Activated CD8-positive, alpha-beta memory T cell treated with anti-CD3 and anti-CD28 coated beads, Interleukin-2, amount 10 ng/mL, durations not matched to agents 7 days and 5 days (primary cell): Measurements from ENCODE around the gene NUP98. TPM values are rescaled to one million over a fixed set of nuclear protein-coding genes. Genes with fewer than 3 reads are reported as not detected.

Experiments
- ATAC-seq: fragments of 150-1000 bp; cut with Tn5 transposase; one replicate; pipeline ENCODE4 v1.10.0; 2021; ENCODE audit warnings: moderate library complexity
- CTCF ChIA-PET: fragments of 350-600 bp; sonication (Branson Sonifier 250); formaldehyde crosslinking; loops from one replicate; lab custom pipeline; 2021; ENCODE audit warnings: antibody characterized with exemption; lab: Charles Lee
- DNase-seq: peaks from one replicate; pipeline ENCODE4 v3.0.0-alpha.2; 2020
- H3K27ac Mint-ChIP-seq: one replicate; pipeline ENCODE4 v1.8.0; 2021; ENCODE audit warnings: mild to moderate bottlenecking, mixed read lengths
- H3K27me3 Mint-ChIP-seq: one replicate; pipeline ENCODE4 v1.8.0; 2021; ENCODE audit warnings: mixed read lengths
- H3K36me3 Mint-ChIP-seq: one replicate; pipeline ENCODE4 v1.8.0; 2021; ENCODE audit warnings: mild to moderate bottlenecking, mixed read lengths
- H3K4me1 Mint-ChIP-seq: one replicate; pipeline ENCODE4 v1.8.0; 2021; ENCODE audit warnings: mixed read lengths
- H3K4me3 Mint-ChIP-seq: one replicate; pipeline ENCODE4 v1.8.0; 2021; ENCODE audit warnings: mild to moderate bottlenecking, moderate library complexity, mixed read lengths
- H3K9me3 Mint-ChIP-seq: one replicate; pipeline ENCODE4 v1.8.0; 2022; ENCODE audit warnings: low read depth, mixed read lengths
- total RNA-seq, 2 experiments: library from RNA; stranded (reverse); gene quantifications; one replicate each; pipeline ENCODE4 v1.2.3, GENCODE V29; 2021

The NUP98 gene
- total RNA-seq, 2 experiments from 2014 or later: 106 to 108 TPM

DNA sequence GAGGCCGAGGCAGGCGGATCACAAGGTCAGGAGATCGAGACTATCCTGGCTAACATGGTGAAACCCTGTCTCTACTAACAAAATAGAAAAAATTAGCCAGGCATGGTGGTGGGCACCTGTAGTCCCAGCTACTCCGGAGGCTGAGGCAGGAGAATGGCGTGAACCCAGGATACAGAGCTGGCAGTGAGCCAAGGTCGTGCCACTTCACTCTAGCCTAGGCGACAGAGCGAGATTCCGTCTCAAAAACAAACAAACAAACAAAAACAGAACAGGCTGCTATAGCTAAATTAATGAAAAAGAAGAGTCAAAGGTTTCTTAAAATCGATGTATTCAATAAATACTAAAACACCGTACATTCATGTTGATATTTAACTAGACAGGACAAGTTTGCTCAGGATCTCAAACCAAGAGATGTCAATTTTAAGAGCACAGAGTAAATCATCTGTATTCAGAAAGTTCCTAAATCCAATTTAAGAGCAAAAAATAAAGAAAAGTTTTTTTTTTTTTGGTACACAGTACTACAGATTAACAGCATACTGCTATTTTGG is 59.9 kb downstream of the NUP98 start:
- DNase-seq (no peak), ATAC-seq (no peak)
- Mint-ChIP-seq H3K36me3 (peaks cover 57% of the 10 kb centered on the region), H3K27ac (no peak overlapping the region), H3K9me3 (no peaks in the 10 kb centered on the region), H3K27me3 (no peaks in the 10 kb centered on the region), H3K4me1 (peaks cover 2% of the 10 kb centered on the region), H3K4me3 (no peak overlapping the region)
- CTCF ChIA-PET: no interaction called here

DNA sequence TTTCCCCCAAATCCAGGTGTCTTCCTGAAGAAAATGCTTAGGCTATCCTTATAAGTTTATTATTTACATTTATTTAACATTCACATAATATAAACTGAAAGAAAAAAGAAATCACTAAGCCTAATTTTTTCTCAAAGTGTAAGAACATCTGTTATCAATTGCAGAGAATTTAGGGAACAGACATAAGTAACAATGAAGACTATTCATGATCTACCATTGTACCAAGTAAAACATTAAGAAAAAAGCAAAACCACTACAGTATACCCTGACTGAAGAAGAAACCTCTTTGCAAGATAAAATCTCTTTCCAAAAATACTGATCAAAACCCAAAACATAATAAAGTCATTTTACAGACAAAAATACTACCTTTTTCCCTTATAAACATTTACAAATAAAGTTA is 60.5 kb downstream of the NUP98 start:
- no peak for DNase-seq
- no peaks in the 10 kb centered on the region for H3K9me3 Mint-ChIP-seq
- H3K27ac Mint-ChIP-seq: no peak overlapping the region
- peaks cover 56% of the 10 kb centered on the region for H3K36me3 Mint-ChIP-seq
- CTCF ChIA-PET: interaction anchor here (1.0 kb wide), 1 partner anchor 11 kb away, joined by 4 read pairs; no protein-coding TSS in a partner anchor
- ATAC-seq: no peak
- no peak overlapping the region for H3K4me3 Mint-ChIP-seq
- peaks cover 2% of the 10 kb centered on the region for H3K4me1 Mint-ChIP-seq
- no peaks in the 10 kb centered on the region for H3K27me3 Mint-ChIP-seq

DNA sequence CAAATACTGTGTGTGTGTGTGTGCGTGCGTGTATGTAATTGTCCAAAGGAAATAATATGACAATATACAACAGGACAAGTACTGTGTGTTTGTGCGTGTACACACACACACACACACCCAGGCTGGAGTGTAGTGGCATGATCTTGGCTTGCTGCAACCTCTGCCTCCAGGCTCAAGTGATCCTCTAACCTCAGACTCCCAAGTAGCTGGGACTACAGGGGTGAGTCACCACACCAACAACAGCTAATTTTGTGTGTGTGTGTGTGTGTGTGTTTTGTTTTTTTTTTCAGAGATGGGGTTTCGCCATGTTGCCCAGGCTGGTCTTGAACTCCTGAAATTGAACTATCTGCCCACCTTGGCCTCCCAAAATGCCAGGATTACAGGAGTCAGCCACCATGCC is 61.5 kb downstream of the NUP98 start:
- Mint-ChIP-seq H3K27me3 (no peaks in the 10 kb centered on the region), H3K4me3 (no peak overlapping the region), H3K36me3 (peaks cover 56% of the 10 kb centered on the region), H3K9me3 (no peaks in the 10 kb centered on the region), H3K27ac (no peak overlapping the region), H3K4me1 (peaks cover 2% of the 10 kb centered on the region)
- CTCF ChIA-PET: interaction anchor here (0.6 to 1.0 kb wide), 2 partner anchors 10 to 269 kb away, joined by 3 to 4 read pairs; no protein-coding TSS in a partner anchor
- no peak for ATAC-seq
- DNase-seq: no peak

DNA sequence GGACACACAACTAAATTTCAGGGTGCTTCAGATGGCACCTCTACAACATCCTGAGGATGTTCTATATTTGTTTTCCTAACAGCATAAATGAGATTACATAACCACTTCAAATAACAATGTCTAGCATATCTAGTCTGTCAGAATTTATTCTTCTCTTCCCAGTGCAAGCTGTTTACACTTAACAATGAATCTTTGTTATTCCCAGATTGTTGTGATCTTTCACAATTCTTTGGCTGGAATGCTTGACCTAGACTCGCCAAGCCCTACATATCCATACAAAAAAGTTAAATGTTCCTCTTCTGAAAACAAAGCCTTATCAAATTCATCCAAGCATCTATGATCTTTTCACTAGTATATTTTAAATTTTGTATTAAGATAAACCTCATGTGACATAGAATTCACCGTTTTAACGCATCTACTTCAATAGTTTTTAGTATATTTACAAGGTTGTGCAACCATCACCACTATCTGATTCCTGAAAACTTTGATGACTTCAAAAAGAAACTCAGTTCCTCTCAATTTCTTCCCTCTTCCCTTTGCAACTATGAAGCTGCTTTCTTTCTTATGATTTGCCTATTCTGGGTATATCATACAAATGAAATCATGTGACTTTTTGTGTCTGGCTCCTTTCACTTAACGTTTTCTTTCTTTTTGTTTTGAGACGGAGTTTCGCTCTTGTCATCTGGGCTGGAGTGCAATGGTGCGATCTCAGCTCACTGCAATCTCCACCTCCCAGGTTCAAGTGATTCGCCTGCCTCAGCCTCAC is 64.5 kb downstream of the NUP98 start:
- Mint-ChIP-seq H3K4me3 (no peak overlapping the region), H3K36me3 (peaks cover 68% of the 10 kb centered on the region), H3K4me1 (peaks cover 2% of the 10 kb centered on the region), H3K27me3 (no peaks in the 10 kb centered on the region), H3K9me3 (no peaks in the 10 kb centered on the region), H3K27ac (no peak overlapping the region)
- DNase-seq (no peak), ATAC-seq (no peak)
- CTCF ChIA-PET: interaction anchor here (1.3 kb wide), 3 partner anchors 19 to 152 kb away, joined by 3 to 5 read pairs (median 3); partner anchors contain the start of gene PGAP2

DNA sequence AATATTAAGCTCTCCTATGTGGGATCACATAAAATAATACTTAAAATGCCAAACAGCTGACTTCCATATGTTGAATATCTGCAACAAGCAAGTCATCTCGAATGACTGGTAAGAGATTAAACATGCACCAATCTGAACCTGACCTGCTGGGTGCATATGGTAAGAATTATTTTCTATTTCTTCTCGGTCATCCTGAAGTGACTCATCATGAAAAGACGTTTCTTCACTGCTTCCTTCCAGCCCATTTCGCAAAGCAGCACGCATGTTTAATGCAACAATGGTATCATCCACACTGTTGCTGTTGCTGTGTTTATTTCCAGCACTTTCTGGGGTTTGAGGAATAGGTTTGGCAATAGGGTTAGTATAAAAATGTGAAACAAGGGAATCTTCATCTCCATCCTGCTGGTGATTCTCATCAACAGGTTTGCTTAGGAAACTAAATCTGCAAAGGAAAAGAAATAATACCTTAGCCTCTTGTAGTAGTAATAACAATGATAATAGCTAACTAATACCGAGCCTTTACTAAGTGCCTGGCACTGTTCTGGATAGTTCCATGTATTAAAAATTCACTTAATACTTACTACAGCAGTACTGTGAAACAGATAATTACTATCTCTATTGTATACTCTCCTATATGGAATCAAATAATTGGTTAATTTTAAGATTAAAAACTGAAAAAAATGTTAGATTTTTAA is 74.2 kb downstream of the NUP98 start:
- ATAC-seq (no peak), DNase-seq (no peak)
- H3K27me3 Mint-ChIP-seq: no peaks in the 10 kb centered on the region
- CTCF ChIA-PET: interaction anchor here (0.7 to 1.4 kb wide), 2 partner anchors 9 to 52 kb away, joined by 3 read pairs; no protein-coding TSS in a partner anchor
- H3K27ac Mint-ChIP-seq: peak overlapping the region; percentile 46
- peaks cover 2% of the 10 kb centered on the region for H3K4me1 Mint-ChIP-seq
- H3K9me3 Mint-ChIP-seq: no peaks in the 10 kb centered on the region
- peaks cover 68% of the 10 kb centered on the region for H3K36me3 Mint-ChIP-seq
- no peak overlapping the region for H3K4me3 Mint-ChIP-seq

DNA sequence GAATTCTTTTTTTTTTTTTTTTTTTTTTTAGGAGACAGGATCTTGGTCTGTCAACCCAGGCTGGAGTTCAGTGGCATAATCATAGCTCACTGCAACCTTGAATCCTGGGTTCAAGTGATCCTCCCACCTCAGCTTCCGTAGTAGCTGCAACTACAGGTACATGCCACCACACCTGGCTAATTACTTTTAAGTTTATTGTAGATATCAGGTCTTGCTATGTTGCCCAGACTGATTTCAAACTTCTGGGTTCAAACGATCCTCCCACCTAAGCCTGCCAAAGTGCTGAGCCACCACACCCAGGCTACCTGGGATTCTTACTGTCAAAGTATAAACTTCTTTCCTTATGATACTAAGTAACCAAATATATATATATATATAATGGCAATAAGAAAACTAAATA is 75.3 kb downstream of the NUP98 start:
- peaks cover 72% of the 10 kb centered on the region for H3K36me3 Mint-ChIP-seq
- ATAC-seq (no peak), DNase-seq (no peak)
- H3K9me3 Mint-ChIP-seq: no peaks in the 10 kb centered on the region
- H3K4me1 Mint-ChIP-seq: peaks cover 2% of the 10 kb centered on the region
- no peak overlapping the region for H3K4me3 Mint-ChIP-seq
- CTCF ChIA-PET: interaction anchor here (1.4 kb wide), 1 partner anchor 8 kb away, joined by 3 read pairs; no protein-coding TSS in a partner anchor
- H3K27me3 Mint-ChIP-seq: no peaks in the 10 kb centered on the region
- no peak overlapping the region for H3K27ac Mint-ChIP-seq

DNA sequence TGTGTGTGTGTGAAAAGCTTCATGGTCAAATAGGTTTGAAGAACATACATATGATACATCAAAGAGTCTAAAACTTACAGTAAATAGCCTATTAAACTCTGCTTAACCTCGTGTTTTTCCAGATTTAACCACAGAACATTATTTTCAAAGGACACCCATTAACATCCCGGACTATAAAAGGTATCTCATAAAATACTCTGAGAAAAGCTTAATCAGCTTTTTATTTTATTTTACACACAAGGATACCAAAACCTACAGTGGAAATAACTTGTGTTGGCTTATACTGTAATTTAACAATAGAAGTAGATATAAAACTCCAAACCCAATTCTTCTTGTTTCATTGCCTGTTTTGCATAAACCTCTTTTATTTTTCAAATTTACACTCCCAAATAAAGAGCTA is 76.4 kb downstream of the NUP98 start:
- CTCF ChIA-PET: interaction anchor here (0.7 to 2.0 kb wide), 3 partner anchors 10 to 88 kb away, joined by 3 to 8 read pairs (median 5); partner anchors contain the start of gene PGAP2
- H3K36me3 Mint-ChIP-seq: peaks cover 68% of the 10 kb centered on the region

DNA sequence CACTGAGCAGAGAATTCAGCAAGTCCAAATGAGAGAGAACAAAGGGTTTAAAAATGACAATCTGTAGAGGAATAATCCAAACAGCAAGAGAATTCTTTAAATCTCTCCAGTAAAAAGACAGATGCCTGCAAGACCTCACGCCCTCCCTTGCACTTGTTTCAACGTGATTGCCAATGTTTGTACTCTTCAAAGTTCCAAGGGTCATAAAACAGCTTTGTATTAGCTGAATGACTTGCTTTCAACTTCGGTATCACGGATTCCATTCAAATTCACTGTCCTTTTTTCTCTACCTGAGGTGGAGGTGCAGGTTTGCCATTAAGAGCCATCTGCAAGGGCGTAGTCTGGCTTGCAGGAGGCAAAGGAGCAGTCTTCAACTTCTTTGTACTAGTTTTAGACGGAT is 85.1 kb downstream of the NUP98 start:
- H3K36me3 Mint-ChIP-seq: peaks cover 51% of the 10 kb centered on the region
- H3K27ac Mint-ChIP-seq: no peak overlapping the region
- CTCF ChIA-PET: interaction anchor here (1.6 to 2.7 kb wide), 3 partner anchors 9 to 96 kb away, joined by 4 to 14 read pairs (median 8); partner anchors contain the start of gene PGAP2
- no peaks in the 10 kb centered on the region for H3K27me3 Mint-ChIP-seq
- no peaks in the 10 kb centered on the region for H3K9me3 Mint-ChIP-seq
- H3K4me1 Mint-ChIP-seq: peaks cover 4% of the 10 kb centered on the region
- no peak overlapping the region for H3K4me3 Mint-ChIP-seq
- no peak for ATAC-seq
- DNase-seq: no peak

More for the DNA sequence above, 76.4 kb downstream of the NUP98 start:
- H3K4me1 Mint-ChIP-seq: peaks cover 2% of the 10 kb centered on the region
- no peak for DNase-seq
- no peak overlapping the region for H3K27ac Mint-ChIP-seq
- H3K27me3 Mint-ChIP-seq: no peaks in the 10 kb centered on the region
- no peak for ATAC-seq
- H3K4me3 Mint-ChIP-seq: no peak overlapping the region
- H3K9me3 Mint-ChIP-seq: no peaks in the 10 kb centered on the region

DNA sequence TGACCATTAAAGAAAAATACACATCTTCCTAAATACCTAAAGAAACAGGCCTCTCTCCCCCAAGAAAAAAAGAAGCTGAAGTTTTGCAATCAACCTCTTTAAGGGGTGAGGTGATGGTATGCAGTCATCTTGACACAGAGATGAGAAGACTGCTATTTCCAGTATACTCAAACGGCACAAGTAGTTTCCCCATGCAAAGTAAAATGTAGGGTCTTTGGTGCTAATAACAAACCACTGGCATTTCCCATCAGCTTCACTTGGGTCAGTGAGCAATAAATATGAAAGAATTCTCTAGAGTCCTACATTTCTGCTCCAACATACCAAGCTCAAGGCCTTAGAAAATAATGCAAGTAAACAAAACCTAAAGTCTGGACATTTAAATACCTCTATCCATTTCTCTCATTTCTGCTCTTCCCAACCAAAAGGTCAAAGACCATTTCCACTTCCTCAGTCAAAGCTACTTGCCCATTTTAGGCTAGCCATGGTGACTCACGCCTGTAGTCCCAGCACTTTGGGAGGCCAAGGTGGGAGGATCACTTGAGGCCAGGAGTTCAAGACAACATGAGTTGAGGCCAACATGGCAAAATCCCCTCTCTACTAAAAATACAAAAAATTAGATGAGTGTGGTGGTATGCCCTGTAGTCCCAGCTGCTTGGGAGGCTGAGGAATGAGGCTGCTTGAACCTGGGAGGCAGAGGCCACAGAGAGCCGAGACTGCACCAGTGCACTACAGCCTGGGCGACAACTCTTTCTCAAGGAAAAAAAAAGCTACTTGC is 86.7 kb downstream of the NUP98 start:
- no peak overlapping the region for H3K27ac Mint-ChIP-seq

DNA sequence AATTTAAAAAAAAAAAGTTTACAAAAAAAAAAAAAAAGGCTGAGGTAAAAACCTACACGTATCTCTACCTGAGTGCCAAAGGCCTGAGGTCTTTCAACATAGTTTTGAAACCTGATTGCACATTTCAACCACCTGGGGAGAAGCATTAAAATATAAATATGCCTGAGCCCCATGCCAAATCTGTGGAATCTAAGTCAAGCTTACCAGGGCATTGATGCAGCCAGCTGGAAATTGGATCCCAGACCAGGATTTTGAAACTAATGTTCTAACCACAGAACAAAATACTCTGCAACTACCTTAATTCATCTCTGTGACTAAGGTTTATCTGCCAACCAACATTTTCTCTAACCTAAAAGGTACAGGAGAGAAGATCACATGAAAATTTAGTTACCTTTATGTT is 87.4 kb downstream of the NUP98 start:
- H3K27ac Mint-ChIP-seq: no peak overlapping the region
- ATAC-seq (no peak), DNase-seq (no peak)
- no peaks in the 10 kb centered on the region for H3K9me3 Mint-ChIP-seq
- H3K36me3 Mint-ChIP-seq: peaks cover 52% of the 10 kb centered on the region
- no peak overlapping the region for H3K4me3 Mint-ChIP-seq
- no peaks in the 10 kb centered on the region for H3K27me3 Mint-ChIP-seq
- CTCF ChIA-PET: interaction anchor here (2.3 to 2.7 kb wide), 2 partner anchors 11 to 99 kb away, joined by 8 to 14 read pairs; partner anchors contain the start of gene PGAP2
- peaks cover 4% of the 10 kb centered on the region for H3K4me1 Mint-ChIP-seq

More for the DNA sequence above, 86.7 kb downstream of the NUP98 start:
- CTCF ChIA-PET: interaction anchor here (1.6 to 2.7 kb wide), 3 partner anchors 10 to 98 kb away, joined by 4 to 14 read pairs (median 8); partner anchors contain the start of gene PGAP2
- H3K4me3 Mint-ChIP-seq: no peak overlapping the region
- ATAC-seq: no peak
- H3K36me3 Mint-ChIP-seq: peaks cover 52% of the 10 kb centered on the region
- H3K9me3 Mint-ChIP-seq: no peaks in the 10 kb centered on the region
- H3K4me1 Mint-ChIP-seq: peaks cover 4% of the 10 kb centered on the region
- no peak for DNase-seq
- no peaks in the 10 kb centered on the region for H3K27me3 Mint-ChIP-seq

DNA sequence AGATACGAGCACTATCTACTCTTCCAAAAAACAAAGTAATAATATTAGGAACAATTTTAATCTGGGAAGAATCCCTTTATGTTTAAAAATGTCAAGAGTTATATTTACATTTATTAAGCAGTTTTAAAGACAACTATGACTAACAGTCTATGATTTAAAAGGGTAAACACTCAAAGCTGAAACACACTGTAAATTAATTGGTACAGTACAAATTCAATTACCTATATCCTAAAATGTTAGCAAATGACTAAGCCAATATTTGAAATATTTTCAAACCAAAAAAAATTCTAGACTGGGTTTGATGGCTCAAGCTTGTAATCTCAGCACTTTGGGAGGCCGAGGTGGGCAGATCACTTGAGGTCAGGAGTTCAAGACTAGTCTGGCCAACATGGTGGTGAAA is 90.2 kb downstream of the NUP98 start:
- Mint-ChIP-seq H3K9me3 (no peaks in the 10 kb centered on the region), H3K36me3 (peaks cover 47% of the 10 kb centered on the region), H3K4me1 (peaks cover 4% of the 10 kb centered on the region), H3K27me3 (no peaks in the 10 kb centered on the region), H3K4me3 (no peak overlapping the region), H3K27ac (no peak overlapping the region)
- CTCF ChIA-PET: no interaction called here
- DNase-seq: no peak
- ATAC-seq: no peak

DNA sequence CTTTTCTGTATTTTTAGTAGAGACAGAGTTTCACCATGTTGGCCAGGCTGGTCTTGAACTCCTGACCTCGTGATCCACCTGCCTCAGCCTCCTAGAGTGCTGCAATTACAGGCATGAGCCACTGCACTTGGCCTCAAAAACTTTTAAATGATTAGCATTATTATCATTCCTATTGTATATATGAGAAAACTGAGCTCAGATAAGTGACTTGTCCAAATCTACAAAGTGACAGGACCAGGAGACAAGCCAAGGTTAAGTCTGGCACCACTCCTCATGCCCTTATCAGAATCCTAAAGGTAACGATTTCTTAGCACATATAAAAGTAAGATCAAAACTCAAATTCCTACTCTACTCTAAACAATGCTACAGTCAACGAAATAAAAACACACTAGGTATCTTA is 94.0 kb downstream of the NUP98 start:
- Mint-ChIP-seq H3K36me3 (peaks cover 52% of the 10 kb centered on the region), H3K9me3 (no peaks in the 10 kb centered on the region), H3K27me3 (no peaks in the 10 kb centered on the region), H3K4me1 (peaks cover 2% of the 10 kb centered on the region), H3K4me3 (no peak overlapping the region), H3K27ac (no peak overlapping the region)
- no peak for DNase-seq
- ATAC-seq: no peak
- CTCF ChIA-PET: no interaction called here
